Osteoblast (primary cell): ENCODE data around the gene ZSCAN10. TPM values are rescaled to one million over a fixed set of nuclear protein-coding genes. Genes with fewer than 3 reads are reported as not detected.

ENCODE experiments used
- DNase-seq: peaks from one replicate; pipeline ENCODE4 v3.0.0; 2011; ENCODE audit warnings: low spot score, mixed read lengths; ENCODE audit not compliant: insufficient read length; ENCODE audit errors: missing footprints
- H2AFZ ChIP-seq: 2 replicates; pipeline ENCODE4 v1.6.0; 2011; ENCODE audit warnings: mild to moderate bottlenecking, low read length
- H3K27ac ChIP-seq: 2 replicates; pipeline ENCODE4 v1.5.1; 2011; ENCODE audit warnings: mild to moderate bottlenecking, low read depth, low read length, moderate library complexity
- H3K27me3 ChIP-seq: 2 replicates; pipeline ENCODE4 v1.6.0; 2012; ENCODE audit warnings: mild to moderate bottlenecking, control low read depth, inconsistent platforms, low read length, moderate library complexity; ENCODE audit not compliant: insufficient read depth
- H3K36me3 ChIP-seq: 2 replicates; pipeline ENCODE4 v1.5.1; 2011; ENCODE audit warnings: mild to moderate bottlenecking, low read length, control low read depth, moderate library complexity; ENCODE audit not compliant: insufficient read depth
- H3K4me1 ChIP-seq: 2 replicates; pipeline ENCODE4 v1.5.1; 2011; ENCODE audit warnings: mild to moderate bottlenecking, low read length, control low read depth, moderate library complexity; ENCODE audit not compliant: insufficient read depth
- H3K4me2 ChIP-seq: 2 replicates; pipeline ENCODE4 v1.6.0; 2011; ENCODE audit warnings: mild to moderate bottlenecking, low read length; ENCODE audit not compliant: insufficient read depth
- H3K4me3 ChIP-seq: fragments of 200-600 bp; sonication (generic); 3 replicates; pipeline ENCODE4 v1.5.1; 2012; ENCODE audit warnings: mild to moderate bottlenecking, low read length, inconsistent platforms; ENCODE audit not compliant: insufficient read depth
- H3K79me2 ChIP-seq: 2 replicates; pipeline ENCODE4 v1.6.0; 2012; ENCODE audit warnings: mild to moderate bottlenecking, low read length, control low read depth, inconsistent platforms; ENCODE audit not compliant: insufficient read depth
- H3K9me3 ChIP-seq: 2 replicates; pipeline ENCODE4 v1.5.1; 2011; ENCODE audit warnings: low read depth, low read length, control low read depth
- H4K20me1 ChIP-seq: 2 replicates; pipeline ENCODE4 v1.6.0; 2012; ENCODE audit warnings: mild to moderate bottlenecking, low read length, control low read depth; ENCODE audit not compliant: insufficient read depth
- CTCF ChIP-seq: IDR thresholded peaks from 2 replicates; pipeline ENCODE4 v1.5.1; 2011; ENCODE audit warnings: mild to moderate bottlenecking, low read depth, low read length, moderate library complexity; ENCODE audit errors: extremely low read depth
- total RNA-seq: library from RNA; depleted of rRNA; stranded (reverse); fragments of >200 nt; gene quantifications from 2 replicates; pipeline ENCODE4 v1.2.3, GENCODE V29; 2012

ZSCAN10 gene
- total RNA-seq, 1 donor = not detected

GRCh38 chr16:3143598-3144320, 44.7 kb upstream of the ZSCAN10 start:
- Histone ChIP-seq H4K20me1 (no peaks in the 10 kb centered on the region), H3K9me3 (no peaks in the 10 kb centered on the region), H2AFZ (no peak overlapping the region), H3K27ac (no peak overlapping the region), H3K79me2 (no peaks in the 10 kb centered on the region), H3K4me2 (no peak overlapping the region), H3K4me3 (no peak overlapping the region), H3K27me3 (no peaks in the 10 kb centered on the region), H3K4me1 (peaks cover 4% of the 10 kb centered on the region), H3K36me3 (peaks cover 11% of the 10 kb centered on the region)
- peak; percentile 82 for DNase-seq
- no peak for TF ChIP-seq CTCF

- H3K4me2 ChIP-seq = no peak overlapping the region
- peak; percentile 71 for DNase-seq
- H4K20me1 ChIP-seq = no peaks in the 10 kb centered on the region
- peaks cover 11% of the 10 kb centered on the region for H3K36me3 ChIP-seq
- H3K4me1 ChIP-seq = peaks cover 4% of the 10 kb centered on the region
- no peak overlapping the region for H3K27ac ChIP-seq
- no peak overlapping the region for H3K4me3 ChIP-seq
- TF ChIP-seq CTCF = no peak
- no peak overlapping the region for H2AFZ ChIP-seq
- H3K9me3 ChIP-seq = no peaks in the 10 kb centered on the region
- no peaks in the 10 kb centered on the region for H3K79me2 ChIP-seq
- no peaks in the 10 kb centered on the region for H3K27me3 ChIP-seq
Measured at GRCh38 chr16:3143189-3143588, 44.1 kb upstream of the ZSCAN10 start.

- TF ChIP-seq CTCF = no peak
- peak; percentile 82 for DNase-seq
- Histone ChIP-seq H3K36me3 (peaks cover 11% of the 10 kb centered on the region), H4K20me1 (no peaks in the 10 kb centered on the region), H3K79me2 (no peaks in the 10 kb centered on the region), H3K4me3 (no peak overlapping the region), H3K4me1 (peaks cover 4% of the 10 kb centered on the region), H3K4me2 (no peak overlapping the region), H3K27ac (no peak overlapping the region), H3K9me3 (no peaks in the 10 kb centered on the region), H2AFZ (no peak overlapping the region), H3K27me3 (no peaks in the 10 kb centered on the region)
Measured at GRCh38 chr16:3142770-3143169, 43.7 kb upstream of the ZSCAN10 start.

- Histone ChIP-seq H3K4me2 (no peak overlapping the region), H3K4me1 (peaks cover 4% of the 10 kb centered on the region), H3K9me3 (no peaks in the 10 kb centered on the region), H3K4me3 (no peak overlapping the region), H2AFZ (no peak overlapping the region), H3K27ac (no peak overlapping the region), H3K79me2 (no peaks in the 10 kb centered on the region), H3K36me3 (peaks cover 11% of the 10 kb centered on the region), H3K27me3 (no peaks in the 10 kb centered on the region), H4K20me1 (no peaks in the 10 kb centered on the region)
- DNase-seq = peak; percentile 18
- no peak for TF ChIP-seq CTCF
Measured at GRCh38 chr16:3142327-3142726, 43.2 kb upstream of the ZSCAN10 start.
